GM13976 (cell line): ENCODE results near the gene SLC4A2.

Experiments
- DNase-seq: peaks from one replicate; pipeline ENCODE4 v3.0.0; 2012; ENCODE audit warnings: low spot score
- CTCF ChIP-seq: IDR thresholded peaks from 2 replicates; pipeline ENCODE4 v1.5.1; 2012; ENCODE audit warnings: borderline replicate concordance, mild to moderate bottlenecking; ENCODE audit not compliant: insufficient read depth; ENCODE audit errors: extremely low read depth, missing control alignments, control extremely low read depth
- in situ Hi-C: fragments of 300-500 bp; cut with MboI; formaldehyde crosslinking; loops from one replicate; pipeline ENCODE4 v1.12.0; 2022; ENCODE audit warnings: low sequenced_read_pairs, mixed read lengths, inconsistent platforms; ENCODE audit not compliant: unreplicated experiment

Gene SLC4A2

DNA sequence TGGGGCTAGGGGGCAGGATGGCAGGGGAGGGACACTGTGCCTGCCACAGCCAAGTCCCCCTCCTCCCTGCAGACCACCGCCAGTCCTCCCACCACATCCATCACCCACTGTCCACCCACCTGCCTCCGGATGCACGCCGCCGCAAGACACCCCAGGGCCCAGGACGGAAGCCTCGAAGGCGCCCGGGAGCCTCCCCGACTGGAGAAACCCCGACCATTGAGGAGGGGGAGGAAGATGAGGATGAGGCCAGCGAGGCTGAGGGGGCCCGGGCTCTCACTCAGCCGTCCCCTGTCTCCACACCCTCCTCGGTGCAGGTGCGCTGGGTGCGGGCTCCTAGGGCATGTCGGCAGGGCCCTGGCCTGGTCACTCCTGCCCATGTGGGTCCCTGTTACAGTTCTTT lies 5.1 kb downstream of the SLC4A2 start:
- no peak for DNase-seq
- in situ Hi-C loops: no loop called here
- TF ChIP-seq CTCF: no peak

DNA sequence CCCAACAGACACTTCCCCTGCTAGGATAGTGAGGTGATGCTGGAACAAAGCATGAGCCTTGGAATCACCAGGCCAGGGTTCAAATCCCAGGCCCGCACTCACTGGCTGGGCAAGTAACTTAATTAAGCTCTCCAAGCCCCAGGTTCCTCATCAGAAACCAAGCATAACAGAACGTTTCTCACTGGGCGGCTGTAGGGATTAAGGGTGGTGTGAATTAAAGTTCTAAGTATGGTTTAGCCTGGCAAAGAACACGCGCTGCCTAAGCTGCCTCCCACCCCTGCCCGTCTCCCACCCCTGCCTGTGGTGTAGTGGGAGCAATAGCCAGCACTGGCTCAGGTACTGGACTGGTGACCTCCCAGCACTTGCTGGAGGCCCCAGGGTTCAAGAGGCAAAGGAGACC lies 5.6 kb downstream of the SLC4A2 start:
- in situ Hi-C loops: no loop called here
- no peak for TF ChIP-seq CTCF
- DNase-seq: no peak

DNA sequence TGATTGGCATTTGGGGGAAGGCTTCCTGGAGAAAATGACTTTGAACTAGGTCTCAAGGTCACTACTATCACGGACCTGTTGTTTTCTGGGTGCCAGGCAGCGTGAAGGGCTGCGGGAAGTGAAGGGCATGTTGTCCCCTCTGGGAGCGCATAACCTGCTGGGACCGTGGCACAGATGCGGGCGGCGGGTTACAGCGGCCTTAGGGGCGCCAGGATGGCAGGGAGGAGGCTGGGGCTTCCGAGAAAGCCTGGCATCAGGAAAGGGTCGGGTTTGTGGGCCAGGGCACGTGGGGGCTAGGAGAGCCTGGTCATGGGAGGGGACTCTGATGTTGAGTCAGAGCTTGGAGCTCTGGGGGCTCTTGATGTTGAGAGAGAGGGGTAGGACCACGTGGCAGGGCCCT lies 6.1 kb downstream of the SLC4A2 start:
- TF ChIP-seq CTCF: no peak
- no peak for DNase-seq
- in situ Hi-C loops: no loop called here

DNA sequence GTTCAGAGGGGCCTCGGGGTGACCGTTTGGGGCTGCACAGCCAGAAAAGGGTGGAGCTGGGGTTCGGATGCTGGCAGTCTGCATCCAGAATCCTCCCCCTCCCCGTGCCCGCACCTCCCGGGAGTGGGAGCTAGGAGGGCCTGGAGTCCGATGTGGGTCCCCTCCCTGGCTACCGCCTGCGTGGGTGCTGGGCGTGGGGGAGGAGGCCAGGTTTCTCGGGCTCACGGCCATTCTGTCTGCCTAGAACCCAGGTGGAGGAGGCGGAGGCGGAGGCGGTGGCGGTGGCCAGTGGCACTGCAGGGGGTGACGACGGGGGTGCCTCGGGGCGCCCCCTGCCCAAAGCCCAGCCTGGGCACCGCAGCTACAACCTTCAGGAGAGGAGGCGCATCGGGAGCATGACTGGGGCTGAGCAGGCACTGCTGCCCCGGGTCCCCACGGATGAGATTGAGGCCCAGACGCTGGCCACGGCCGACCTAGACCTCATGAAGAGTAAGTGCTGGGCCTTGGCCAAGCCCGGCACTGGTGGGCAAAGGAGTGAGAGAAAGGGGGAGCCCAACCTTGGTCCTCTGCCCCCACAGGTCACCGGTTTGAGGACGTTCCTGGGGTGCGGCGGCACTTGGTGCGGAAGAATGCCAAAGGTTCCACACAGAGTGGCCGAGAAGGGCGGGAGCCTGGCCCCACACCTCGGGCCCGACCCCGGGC lies 7.0 kb downstream of the SLC4A2 start:
- in situ Hi-C loops: no loop called here
- no peak for TF ChIP-seq CTCF
- DNase-seq: no peak

- TF ChIP-seq CTCF: no peak
- no peak for DNase-seq
- in situ Hi-C loops: no loop called here
Measured at GRCh38 chr7:151068069-151068773, 8.8 kb downstream of the SLC4A2 start.

- in situ Hi-C loops: no loop called here
- TF ChIP-seq CTCF: no peak
- DNase-seq: no peak
Measured at GRCh38 chr7:151069841-151070573, 10.6 kb downstream of the SLC4A2 start.
